ENCODE measurements around the gene MB. TPM values are rescaled to one million over a fixed set of nuclear protein-coding genes. Genes with fewer than 3 reads are reported as not detected.

Gene MB
- total RNA-seq, 3 donors from 2014 or later, result 0.26 TPM; not detected in 2

GRCh38 chr22:35570686-35571194, 46.4 kb downstream of the MB start:
- no peak for DNase-seq
- no peaks in the 10 kb centered on the region for H3K36me3 Mint-ChIP-seq (ENCODE audit: insufficient read depth)
- H3K4me1 Mint-ChIP-seq (ENCODE audit: low read depth), result no peaks in the 10 kb centered on the region
- no peak for ATAC-seq
- peaks cover 12% of the 10 kb centered on the region for H3K27me3 Mint-ChIP-seq (ENCODE audit: low read depth)
- H3K9me3 Mint-ChIP-seq, result no peaks in the 10 kb centered on the region
- no peak overlapping the region for H3K4me3 Mint-ChIP-seq

- no peak for ATAC-seq
- no peaks in the 10 kb centered on the region for H3K36me3 Mint-ChIP-seq (ENCODE audit: insufficient read depth)
- DNase-seq, result no peak
- H3K4me3 Mint-ChIP-seq, result no peak overlapping the region
- H3K9me3 Mint-ChIP-seq, result no peaks in the 10 kb centered on the region
- H3K27me3 Mint-ChIP-seq (ENCODE audit: low read depth), result peaks cover 15% of the 10 kb centered on the region
- H3K4me1 Mint-ChIP-seq (ENCODE audit: low read depth), result no peaks in the 10 kb centered on the region
Measured at GRCh38 chr22:35569916-35570315, 47.2 kb downstream of the MB start.

- H3K4me1 Mint-ChIP-seq (ENCODE audit: low read depth), result no peaks in the 10 kb centered on the region
- DNase-seq (no peak), ATAC-seq (no peak)
- H3K9me3 Mint-ChIP-seq, result no peaks in the 10 kb centered on the region
- H3K27me3 Mint-ChIP-seq (ENCODE audit: low read depth), result peaks cover 12% of the 10 kb centered on the region
- no peaks in the 10 kb centered on the region for H3K36me3 Mint-ChIP-seq (ENCODE audit: insufficient read depth)
- no peak overlapping the region for H3K4me3 Mint-ChIP-seq
Measured at GRCh38 chr22:35568751-35569739, 48.1 kb downstream of the MB start.

GRCh38 chr22:35567351-35568141, 49.6 kb downstream of the MB start:
- no peak for DNase-seq
- Mint-ChIP-seq H3K27me3 (ENCODE audit: low read depth) (peaks cover 18% of the 10 kb centered on the region), H3K9me3 (no peaks in the 10 kb centered on the region), H3K36me3 (ENCODE audit: insufficient read depth) (no peaks in the 10 kb centered on the region), H3K4me1 (ENCODE audit: low read depth) (no peaks in the 10 kb centered on the region), H3K4me3 (no peak overlapping the region)
- ATAC-seq, result no peak

- H3K4me3 Mint-ChIP-seq, result no peak overlapping the region
- no peaks in the 10 kb centered on the region for H3K4me1 Mint-ChIP-seq (ENCODE audit: low read depth)
- DNase-seq, result no peak
- no peaks in the 10 kb centered on the region for H3K36me3 Mint-ChIP-seq (ENCODE audit: insufficient read depth)
- ATAC-seq, result no peak
- no peaks in the 10 kb centered on the region for H3K9me3 Mint-ChIP-seq
- peaks cover 29% of the 10 kb centered on the region for H3K27me3 Mint-ChIP-seq (ENCODE audit: low read depth)
Measured at GRCh38 chr22:35564975-35565867, 51.9 kb downstream of the MB start.

- peaks cover 30% of the 10 kb centered on the region for H3K27me3 Mint-ChIP-seq (ENCODE audit: low read depth)
- no peak for DNase-seq
- no peak overlapping the region for H3K4me3 Mint-ChIP-seq
- H3K9me3 Mint-ChIP-seq, result no peaks in the 10 kb centered on the region
- H3K36me3 Mint-ChIP-seq (ENCODE audit: insufficient read depth), result no peaks in the 10 kb centered on the region
- ATAC-seq, result no peak
- no peaks in the 10 kb centered on the region for H3K4me1 Mint-ChIP-seq (ENCODE audit: low read depth)
Measured at GRCh38 chr22:35563211-35563610, 53.9 kb downstream of the MB start.

- no peak overlapping the region for H3K4me3 Mint-ChIP-seq
- no peaks in the 10 kb centered on the region for H3K9me3 Mint-ChIP-seq
- H3K36me3 Mint-ChIP-seq (ENCODE audit: insufficient read depth), result no peaks in the 10 kb centered on the region
- no peak for ATAC-seq
- H3K27me3 Mint-ChIP-seq (ENCODE audit: low read depth), result peaks cover 32% of the 10 kb centered on the region
- no peak for DNase-seq
- no peaks in the 10 kb centered on the region for H3K4me1 Mint-ChIP-seq (ENCODE audit: low read depth)
Measured at GRCh38 chr22:35561796-35562526, 55.2 kb downstream of the MB start.

- ATAC-seq (no peak), DNase-seq (no peak)
- no peaks in the 10 kb centered on the region for H3K4me1 Mint-ChIP-seq (ENCODE audit: low read depth)
- H3K27me3 Mint-ChIP-seq (ENCODE audit: low read depth), result peaks cover 30% of the 10 kb centered on the region
- H3K4me3 Mint-ChIP-seq, result no peak overlapping the region
- H3K9me3 Mint-ChIP-seq, result no peaks in the 10 kb centered on the region
- no peaks in the 10 kb centered on the region for H3K36me3 Mint-ChIP-seq (ENCODE audit: insufficient read depth)
Measured at GRCh38 chr22:35560824-35561223, 56.3 kb downstream of the MB start.

GRCh38 chr22:35560366-35560765, 56.8 kb downstream of the MB start:
- peaks cover 30% of the 10 kb centered on the region for H3K27me3 Mint-ChIP-seq (ENCODE audit: low read depth)
- no peaks in the 10 kb centered on the region for H3K36me3 Mint-ChIP-seq (ENCODE audit: insufficient read depth)
- H3K9me3 Mint-ChIP-seq, result no peaks in the 10 kb centered on the region
- H3K4me1 Mint-ChIP-seq (ENCODE audit: low read depth), result no peaks in the 10 kb centered on the region
- H3K4me3 Mint-ChIP-seq, result no peak overlapping the region
- DNase-seq (no peak), ATAC-seq (no peak)

- no peaks in the 10 kb centered on the region for H3K4me1 Mint-ChIP-seq (ENCODE audit: low read depth)
- no peaks in the 10 kb centered on the region for H3K36me3 Mint-ChIP-seq (ENCODE audit: insufficient read depth)
Measured at GRCh38 chr22:35559354-35560005, 57.6 kb downstream of the MB start.

GRCh38 chr22:35558719-35559118, 58.4 kb downstream of the MB start:
- Mint-ChIP-seq H3K9me3 (no peaks in the 10 kb centered on the region), H3K27me3 (ENCODE audit: low read depth) (peaks cover 26% of the 10 kb centered on the region), H3K4me1 (ENCODE audit: low read depth) (peaks cover 3% of the 10 kb centered on the region), H3K36me3 (ENCODE audit: insufficient read depth) (no peaks in the 10 kb centered on the region), H3K4me3 (no peak overlapping the region)
- DNase-seq (no peak), ATAC-seq (no peak)

More at GRCh38 chr22:35559354-35560005, 57.6 kb downstream of the MB start:
- DNase-seq, result no peak
- peaks cover 26% of the 10 kb centered on the region for H3K27me3 Mint-ChIP-seq (ENCODE audit: low read depth)
- ATAC-seq, result no peak
- no peak overlapping the region for H3K4me3 Mint-ChIP-seq
- no peaks in the 10 kb centered on the region for H3K9me3 Mint-ChIP-seq

GRCh38 chr22:35558031-35558430, 59.1 kb downstream of the MB start:
- ATAC-seq, result no peak
- Mint-ChIP-seq H3K4me1 (ENCODE audit: low read depth) (peaks cover 9% of the 10 kb centered on the region), H3K9me3 (no peaks in the 10 kb centered on the region), H3K27me3 (ENCODE audit: low read depth) (peaks cover 21% of the 10 kb centered on the region), H3K36me3 (ENCODE audit: insufficient read depth) (no peaks in the 10 kb centered on the region), H3K4me3 (no peak overlapping the region)
- no peak for DNase-seq

All from activated T-cell treated with anti-CD3 and anti-CD28 coated beads, Interleukin-2, amount 50 U/mL, for 4 hours (primary cell).